T-helper 17 cell (primary cell): ENCODE data around the gene BAK1. TPM values are rescaled to one million over a fixed set of nuclear protein-coding genes. Genes with fewer than 3 reads are reported as not detected.
"Not testable (repeated sequence)": the region's sequence is repeated elsewhere in the genome, so short reads cannot be mapped to it uniquely, and the experiment has no call there.

Experiments used
- ATAC-seq: fragments of 150-1000 bp; cut with Tn5 transposase; 2 replicates; pipeline ENCODE4 v1.10.0; 2021; ENCODE audit warnings: mild to moderate bottlenecking, moderate library complexity
- DNase-seq, 3 donors: peaks; one replicate each; pipeline versions ENCODE4 v3.0.0 to v3.0.0-alpha.2; 2020 to 2021
- H3K9me3 ChIP-seq: one replicate; pipeline ENCODE4 v1.7.0; 2013; ENCODE audit warnings: low read length, mild to moderate bottlenecking; ENCODE audit not compliant: control insufficient read depth, poor library complexity, severe bottlenecking
- H3K27ac Mint-ChIP-seq: one replicate; pipeline ENCODE4 v1.8.0; 2022; ENCODE audit warnings: mild to moderate bottlenecking, moderate library complexity, mixed read lengths
- H3K27me3 Mint-ChIP-seq: one replicate; pipeline ENCODE4 v1.8.0; 2022; ENCODE audit warnings: mixed read lengths
- H3K36me3 Mint-ChIP-seq: one replicate; pipeline ENCODE4 v1.8.0; 2022; ENCODE audit warnings: low read depth, mixed read lengths
- H3K4me1 Mint-ChIP-seq: one replicate; pipeline ENCODE4 v1.8.0; 2022; ENCODE audit warnings: mild to moderate bottlenecking, mixed read lengths
- H3K4me3 Mint-ChIP-seq: one replicate; pipeline ENCODE4 v1.8.0; 2022; ENCODE audit warnings: mild to moderate bottlenecking, moderate library complexity, mixed read lengths
- total RNA-seq, 4 donors: library from RNA in 2 of 4; stranded (reverse) in 2 of 4; gene quantifications; one replicate each; pipeline ENCODE4 v1.2.3 and lab custom pipeline; 2022 to 2026

BAK1 gene
- total RNA-seq, 2 donors from 2014 or later, result 27.7 to 34.6 TPM

DNA sequence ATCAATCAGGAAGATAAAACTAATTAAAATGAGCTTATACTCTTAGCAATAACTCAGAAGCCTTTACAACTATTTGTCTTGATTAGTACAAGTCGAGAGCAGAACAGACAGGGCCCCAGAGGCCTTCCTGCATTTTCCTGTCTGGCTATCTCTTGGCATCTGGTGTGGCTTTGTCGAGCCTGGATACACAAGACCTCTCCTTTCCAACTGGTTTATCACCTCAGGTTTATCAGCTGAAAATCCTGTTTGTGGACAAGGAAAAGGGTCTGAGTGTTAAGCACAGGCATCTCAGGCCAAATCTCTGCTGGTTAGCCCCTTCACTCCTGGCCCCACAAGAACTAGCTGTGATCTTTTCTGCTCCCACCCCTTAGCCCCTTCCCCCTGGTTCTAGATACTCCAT, 32.6 kb downstream of the BAK1 start:
- Mint-ChIP-seq H3K27me3 (no peaks in the 10 kb centered on the region), H3K36me3 (no peaks in the 10 kb centered on the region), H3K27ac (peak overlapping the region; percentile 88), H3K4me1 (peaks cover 15% of the 10 kb centered on the region), H3K4me3 (peak overlapping the region; percentile 55)
- DNase-seq (no peak), ATAC-seq (no peak)
- H3K9me3 ChIP-seq, result no peaks in the 10 kb centered on the region

DNA sequence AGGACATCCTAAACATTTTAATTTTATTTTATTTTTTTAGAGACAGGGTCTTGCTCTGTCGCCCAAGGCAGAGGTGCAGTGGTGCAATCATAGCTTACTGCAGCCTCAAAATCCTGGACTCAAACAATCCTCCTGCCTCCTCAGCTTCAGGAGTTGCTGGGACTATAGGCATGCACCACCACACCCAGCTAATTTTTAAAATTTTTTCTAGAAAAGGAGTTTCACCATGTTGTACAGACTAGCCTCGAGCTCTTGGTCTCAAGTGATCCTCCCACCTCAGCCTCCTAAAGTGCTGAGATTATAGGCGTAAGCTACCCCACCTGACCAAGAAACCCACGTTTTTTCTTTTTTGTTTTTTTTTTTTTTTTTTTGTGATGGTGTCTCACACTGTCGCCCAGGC, 33.3 kb downstream of the BAK1 start:
- H3K4me3 Mint-ChIP-seq, result no peak overlapping the region
- ATAC-seq, result no peak
- H3K27ac Mint-ChIP-seq, result peak overlapping the region; percentile 88
- no peaks in the 10 kb centered on the region for H3K36me3 Mint-ChIP-seq
- H3K27me3 Mint-ChIP-seq, result no peaks in the 10 kb centered on the region
- DNase-seq, result no peak
- H3K4me1 Mint-ChIP-seq, result peaks cover 15% of the 10 kb centered on the region
- no peaks in the 10 kb centered on the region for H3K9me3 ChIP-seq

DNA sequence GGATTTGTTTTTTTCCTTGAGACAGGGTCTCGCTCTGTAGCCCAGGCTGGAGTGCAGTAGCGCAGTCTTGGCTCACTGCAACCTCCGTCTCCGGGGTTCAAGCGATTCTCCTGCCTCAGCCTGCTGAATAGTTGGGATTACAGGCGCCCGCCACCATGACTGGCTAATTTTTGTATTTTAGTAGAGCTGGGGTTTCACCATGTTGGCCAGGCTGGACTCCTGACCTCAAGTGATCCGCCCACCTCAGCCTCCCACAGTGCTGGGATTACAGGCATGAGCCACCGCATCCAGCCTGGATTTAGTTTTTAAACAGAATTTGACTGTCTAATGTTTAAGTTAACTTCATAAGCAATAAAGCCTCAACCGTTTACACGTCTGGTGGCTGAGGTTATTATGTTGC, 34.8 kb downstream of the BAK1 start:
- H3K36me3 Mint-ChIP-seq, H3K9me3 ChIP-seq, H3K27me3 Mint-ChIP-seq, H3K4me3 Mint-ChIP-seq, H3K27ac Mint-ChIP-seq, ATAC-seq, DNase-seq: not testable (repeated sequence)
- peaks cover 15% of the 10 kb centered on the region for H3K4me1 Mint-ChIP-seq

DNA sequence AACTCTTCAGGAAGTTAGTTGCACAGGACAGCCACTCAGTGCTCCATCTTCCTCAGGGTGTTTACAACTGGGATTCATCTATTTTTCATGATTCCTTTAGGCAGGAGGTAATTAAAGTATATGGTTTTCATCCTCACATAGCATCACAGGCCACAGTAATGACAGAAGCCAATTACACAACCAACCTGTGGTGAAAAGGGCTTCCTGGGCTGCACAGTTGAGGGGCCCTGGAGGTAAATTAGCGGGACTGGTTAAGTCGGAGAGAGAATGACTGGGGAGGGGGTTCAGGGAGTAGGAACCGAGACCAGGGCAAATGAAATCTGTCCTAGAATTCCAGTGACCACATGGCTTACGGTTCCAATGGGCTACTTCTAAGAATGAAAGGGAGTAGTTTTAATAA, 37.0 kb downstream of the BAK1 start:
- Mint-ChIP-seq H3K27ac (peak overlapping the region; percentile 61), H3K36me3 (no peaks in the 10 kb centered on the region), H3K4me3 (no peak overlapping the region), H3K4me1 (peaks cover 4% of the 10 kb centered on the region), H3K27me3 (no peaks in the 10 kb centered on the region)
- H3K9me3 ChIP-seq, result no peaks in the 10 kb centered on the region
- no peak for ATAC-seq
- no peak for DNase-seq

DNA sequence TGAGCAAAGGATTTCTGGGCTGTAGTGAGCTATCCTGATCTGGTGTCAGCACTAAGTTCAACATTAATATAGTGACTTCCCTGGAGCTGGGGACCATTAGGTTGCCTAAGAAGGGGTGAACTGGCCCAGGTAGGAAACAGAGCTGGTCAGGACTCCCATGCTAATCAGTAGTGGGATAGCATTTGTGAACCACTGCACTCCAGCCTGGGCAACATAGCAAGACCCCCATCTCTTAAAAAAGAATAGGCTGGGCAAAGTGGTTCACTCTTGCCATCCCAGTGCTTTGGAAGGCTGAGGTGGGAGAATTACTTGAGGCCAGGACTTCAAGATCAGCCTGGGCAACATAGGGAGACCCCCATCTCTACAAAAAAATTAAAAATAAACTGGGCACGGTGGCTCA, 39.3 kb downstream of the BAK1 start:
- H3K4me3 Mint-ChIP-seq, result no peak overlapping the region
- H3K4me1 Mint-ChIP-seq, result peaks cover 2% of the 10 kb centered on the region
- DNase-seq, result no peak
- ATAC-seq, result no peak
- H3K9me3 ChIP-seq, result no peaks in the 10 kb centered on the region
- peaks cover 2% of the 10 kb centered on the region for H3K36me3 Mint-ChIP-seq
- H3K27ac Mint-ChIP-seq, result no peak overlapping the region
- H3K27me3 Mint-ChIP-seq, result no peaks in the 10 kb centered on the region

DNA sequence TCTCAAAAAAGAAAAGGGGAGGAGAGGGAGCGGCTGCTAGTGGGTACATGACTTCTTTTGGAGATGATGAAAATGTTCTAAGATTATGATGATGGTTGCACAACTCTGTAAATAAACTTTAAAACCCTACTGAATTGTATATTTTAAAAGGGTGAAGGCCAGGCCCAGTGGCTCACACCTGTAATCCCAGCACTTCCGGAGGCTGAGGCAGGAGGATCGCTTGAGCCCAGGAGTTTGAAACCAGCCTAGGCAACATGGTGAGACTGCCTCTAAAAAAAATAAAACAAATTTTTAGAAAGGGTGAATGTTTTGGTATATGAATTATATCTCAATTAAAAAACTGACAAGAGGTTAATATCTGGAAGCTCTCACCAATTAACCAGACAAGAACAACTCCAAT, 45.4 kb downstream of the BAK1 start:
- Mint-ChIP-seq H3K27ac (no peak overlapping the region), H3K27me3 (no peaks in the 10 kb centered on the region)

DNA sequence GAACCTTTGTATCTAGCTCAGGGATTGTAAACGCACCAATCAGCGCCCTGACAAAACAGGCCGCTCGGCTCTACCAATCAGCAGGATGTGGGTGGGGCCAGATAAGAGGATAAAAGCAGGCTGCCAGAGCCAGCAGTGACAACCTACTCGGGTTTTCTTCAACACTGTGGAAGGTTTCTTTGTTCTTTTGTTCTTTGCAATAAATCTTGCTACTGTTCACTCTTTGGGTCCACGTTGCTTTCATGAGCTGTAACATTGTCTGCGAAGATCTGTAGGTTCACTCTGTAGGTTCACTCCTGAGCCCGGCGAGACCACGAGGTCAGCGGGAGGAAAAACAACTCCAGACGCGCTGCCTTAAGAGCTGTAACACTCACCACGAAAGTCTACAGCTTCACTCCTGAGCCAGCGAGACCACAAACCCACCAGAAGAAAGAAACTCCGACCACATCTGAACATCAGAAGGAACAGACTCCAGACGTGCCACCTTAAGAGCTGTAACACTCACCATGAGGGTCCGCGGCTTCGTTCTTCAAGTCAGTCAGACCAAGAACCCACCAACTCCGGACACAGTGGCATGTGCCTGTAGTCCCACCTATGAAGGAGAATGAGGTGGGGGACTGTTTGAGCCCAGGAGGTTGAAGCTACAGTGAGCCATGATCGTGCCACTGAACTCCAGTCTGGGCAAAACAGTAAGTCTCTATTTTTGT, 46.8 kb downstream of the BAK1 start:
- H3K27me3 Mint-ChIP-seq, result not testable (repeated sequence)

More for the DNA sequence above, 45.4 kb downstream of the BAK1 start:
- H3K4me3 Mint-ChIP-seq, result no peak overlapping the region
- no peak for ATAC-seq
- no peak for DNase-seq
- H3K36me3 Mint-ChIP-seq, result peaks cover 5% of the 10 kb centered on the region
- H3K9me3 ChIP-seq, result no peaks in the 10 kb centered on the region
- peaks cover 13% of the 10 kb centered on the region for H3K4me1 Mint-ChIP-seq

DNA sequence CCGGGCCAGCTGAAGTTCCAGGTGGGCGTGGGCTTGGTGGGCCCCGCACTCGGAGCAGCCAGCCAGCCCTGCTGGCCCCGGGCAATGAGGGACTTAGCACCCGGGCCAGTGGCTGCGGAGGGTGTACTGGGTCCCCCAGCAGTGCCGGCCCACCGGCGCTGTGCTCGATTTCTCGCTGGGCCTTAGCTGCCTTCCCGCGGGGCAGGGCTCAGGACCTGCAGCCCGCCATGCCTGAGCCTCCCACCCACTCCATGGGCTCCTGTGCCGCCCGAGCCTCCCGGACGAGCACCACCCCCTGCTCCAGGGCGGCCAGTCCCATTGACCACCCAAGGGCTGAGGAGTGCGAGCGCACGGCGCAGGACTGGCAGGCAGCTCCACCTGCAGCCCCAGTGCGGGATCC, 47.6 kb downstream of the BAK1 start:
- DNase-seq, H3K9me3 ChIP-seq, H3K27me3 Mint-ChIP-seq, H3K27ac Mint-ChIP-seq, H3K4me3 Mint-ChIP-seq, ATAC-seq, H3K36me3 Mint-ChIP-seq: not testable (repeated sequence)
- peaks cover 11% of the 10 kb centered on the region for H3K4me1 Mint-ChIP-seq

More for the DNA sequence above, 46.8 kb downstream of the BAK1 start:
- peaks cover 13% of the 10 kb centered on the region for H3K4me1 Mint-ChIP-seq
- peak; percentile 89 for ATAC-seq
- peak overlapping the region; percentile 79 for H3K4me3 Mint-ChIP-seq
- H3K36me3 Mint-ChIP-seq, H3K9me3 ChIP-seq: not testable (repeated sequence)
- DNase-seq, result peak in 2 of 3 donors; percentile 23 to 33
- H3K27ac Mint-ChIP-seq, result peak overlapping the region; percentile 37

DNA sequence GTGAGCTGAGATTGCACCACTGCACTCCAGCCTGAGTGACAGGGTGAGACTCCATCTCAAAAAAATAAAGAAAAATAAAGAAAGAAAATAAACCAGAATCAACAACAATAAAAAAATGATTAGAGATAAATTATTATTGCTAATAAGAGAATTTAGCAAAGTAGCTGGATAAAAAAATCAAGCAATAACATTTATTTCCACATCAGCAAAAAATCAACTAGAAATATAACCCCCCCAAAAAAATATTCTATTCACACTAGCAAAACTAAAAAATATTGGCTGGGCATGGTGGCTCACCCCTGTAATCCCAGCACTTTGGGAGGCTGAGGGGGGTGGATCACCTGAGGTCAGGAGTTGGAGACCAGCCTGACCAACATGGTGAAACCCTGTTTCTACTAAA, 49.5 kb downstream of the BAK1 start:
- H3K27me3 Mint-ChIP-seq, ATAC-seq, H3K27ac Mint-ChIP-seq, H3K9me3 ChIP-seq, H3K36me3 Mint-ChIP-seq, DNase-seq, H3K4me3 Mint-ChIP-seq: not testable (repeated sequence)
- peaks cover 10% of the 10 kb centered on the region for H3K4me1 Mint-ChIP-seq

Other genes with a start within 250 kb of the BAK1 start
- gene KIFC1, start 188.5 kb downstream of the BAK1 start, total RNA-seq, result 1 to 10 TPM; 1.3 to 3.7 TPM
- gene PHF1, start 169.3 kb downstream of the BAK1 start, total RNA-seq, result 100 to 1,000 TPM; 448 to 472 TPM
- gene CUTA, start 162.2 kb downstream of the BAK1 start, total RNA-seq, result 100 to 1,000 TPM; 195 to 196 TPM
- 10 to 100 TPM; 82.3 to 83.9 TPM for gene SYNGAP1, start 160.2 kb downstream of the BAK1 start, total RNA-seq
- 1 to 10 TPM; 3.9 to 4.4 TPM for gene ZBTB9, start 125.7 kb downstream of the BAK1 start, total RNA-seq
- gene ITPR3, start 41.0 kb upstream of the BAK1 start, total RNA-seq, result 10 to 100 TPM; 48.1 to 48.3 TPM
- gene UQCC2, start 131.4 kb upstream of the BAK1 start, total RNA-seq, result 10 to 100 TPM; 17.3 to 19.8 TPM
- gene IP6K3, start 166.6 kb upstream of the BAK1 start, total RNA-seq, result not detected
- gene LEMD2, start 208.9 kb upstream of the BAK1 start, total RNA-seq, result 100 to 1,000 TPM; 101 to 120 TPM
- not detected for gene MLN, start 223.7 kb upstream of the BAK1 start, total RNA-seq